HEK293T (cell line): ENCODE measurements around the gene ZFP36.
"Not testable (repeated sequence)": the region's sequence is repeated elsewhere in the genome, so short reads cannot be mapped to it uniquely, and the experiment has no call there.

ENCODE experiments used
- CTCF ChIA-PET: fragments of 350-600 bp; formaldehyde crosslinking; extraction: SDS; loops from one replicate; lab custom pipeline; 2021; ENCODE audit warnings: antibody characterized with exemption, inconsistent platforms; lab: Yijun Ruan, JAX
- POLR2A ChIA-PET: fragments of 350-600 bp; formaldehyde crosslinking; extraction: SDS; loops from one replicate; lab custom pipeline; 2020; ENCODE audit warnings: antibody characterized with exemption, inconsistent platforms; lab: Yijun Ruan, JAX
- DNase-seq: peaks from one replicate; pipeline ENCODE4 v3.0.0; 2012; ENCODE audit warnings: mixed read lengths; ENCODE audit errors: extremely low spot score
- ARNT ChIP-seq: fragments of 450-650 bp; IDR thresholded peaks from 2 replicates; pipeline ENCODE4 v1.6.1; 2017; ENCODE audit warnings: mild to moderate bottlenecking
- BHLHE40 ChIP-seq: fragments of 450-650 bp; IDR thresholded peaks from 2 replicates; pipeline ENCODE4 v1.6.1; 2016; ENCODE audit warnings: mild to moderate bottlenecking, moderate library complexity, borderline replicate concordance
- CTBP1 ChIP-seq: fragments of 450-650 bp; IDR thresholded peaks from 2 replicates; pipeline ENCODE4 v1.6.1; 2016; ENCODE audit warnings: borderline replicate concordance
- ELF4 ChIP-seq: fragments of 450-650 bp; IDR thresholded peaks from 2 replicates; pipeline ENCODE4 v1.6.1; 2017; ENCODE audit warnings: antibody characterized with exemption
- FOXA1 ChIP-seq: fragments of 450-650 bp; IDR thresholded peaks from 2 replicates; pipeline ENCODE4 v1.6.1; 2016; ENCODE audit warnings: mild to moderate bottlenecking
- FOXK2 ChIP-seq: fragments of 450-650 bp; IDR thresholded peaks from 2 replicates; pipeline ENCODE4 v1.6.1; 2016; ENCODE audit warnings: mild to moderate bottlenecking
- FOXM1 ChIP-seq: fragments of 450-650 bp; IDR thresholded peaks from 2 replicates; pipeline ENCODE4 v1.6.1; 2017; ENCODE audit warnings: mild to moderate bottlenecking, borderline replicate concordance
- HDGF ChIP-seq: fragments of 450-650 bp; IDR thresholded peaks from 2 replicates; pipeline ENCODE4 v1.6.1; 2017; ENCODE audit warnings: antibody characterized with exemption, borderline replicate concordance
- L3MBTL2 ChIP-seq: fragments of 450-650 bp; conservative IDR thresholded peaks from 2 replicates; pipeline ENCODE4 v1.6.1; 2016; ENCODE audit warnings: mild to moderate bottlenecking
- LEF1 ChIP-seq: fragments of 450-650 bp; IDR thresholded peaks from 2 replicates; pipeline ENCODE4 v1.6.1; 2017; ENCODE audit warnings: mild to moderate bottlenecking, borderline replicate concordance
- NFRKB ChIP-seq: fragments of 450-650 bp; IDR thresholded peaks from 2 replicates; pipeline ENCODE4 v1.6.1; 2016; ENCODE audit warnings: mild to moderate bottlenecking, moderate library complexity
- PKNOX1 ChIP-seq: fragments of 450-650 bp; IDR thresholded peaks from 2 replicates; pipeline ENCODE4 v1.6.1; 2016
- SP1 ChIP-seq: fragments of 450-650 bp; IDR thresholded peaks from 2 replicates; pipeline ENCODE4 v1.6.1; 2017
- SUZ12 ChIP-seq: fragments of 450-650 bp; IDR thresholded peaks from 2 replicates; pipeline ENCODE4 v1.6.1; 2016; ENCODE audit warnings: mild to moderate bottlenecking
- TARDBP ChIP-seq: fragments of 450-650 bp; IDR thresholded peaks from 2 replicates; pipeline ENCODE4 v1.6.1; 2016
- ZNF384 ChIP-seq: fragments of 450-650 bp; IDR thresholded peaks from 2 replicates; pipeline ENCODE4 v1.6.1; 2016

Gene ZFP36

GRCh38 chr19:39449116-39449797, 42.6 kb downstream of the ZFP36 start:
- CTCF ChIA-PET, result no interaction called here
- POLR2A ChIA-PET, result interaction anchor here (6.1 kb wide), 1 partner anchor 14 kb away, joined by 62 read pairs; the partner anchor contains the start of gene RPS16
- no peak for DNase-seq
- TF ChIP-seq HDGF, result no peak
- TF ChIP-seq SP1, result no peak
- TF ChIP-seq BHLHE40, result no peak
- TF ChIP-seq L3MBTL2, result no peak
- no peak for TF ChIP-seq TARDBP
- TF ChIP-seq FOXK2, result no peak
- no peak for TF ChIP-seq FOXM1
- no peak for TF ChIP-seq FOXA1
- no peak for TF ChIP-seq ARNT
- no peak for TF ChIP-seq CTBP1
- TF ChIP-seq ZNF384, result no peak
- no peak for TF ChIP-seq SUZ12
- no peak for TF ChIP-seq PKNOX1
- no peak for TF ChIP-seq NFRKB
- TF ChIP-seq ELF4, result no peak
- TF ChIP-seq LEF1, result no peak

- POLR2A ChIA-PET, result interaction anchor here (2.0 kb wide), 1 partner anchor 16 kb away, joined by 9 read pairs; the partner anchor contains the start of gene RPS16
- CTCF ChIA-PET, DNase-seq: not testable (repeated sequence)
Measured at GRCh38 chr19:39451257-39451656, 44.6 kb downstream of the ZFP36 start.
